ENCODE data around the gene ACBD3. TPM values are rescaled to one million over a fixed set of nuclear protein-coding genes. Genes with fewer than 3 reads are reported as not detected.
"Not testable (repeated sequence)": the region's sequence is repeated elsewhere in the genome, so short reads cannot be mapped to it uniquely, and the experiment has no call there.

The ACBD3 gene
- polyA plus RNA-seq, 1 experiment, result 22.8 TPM

GRCh38 chr1:226207048-226207447, 20.5 kb upstream of the ACBD3 start:
- H3K4me3 ChIP-seq (ENCODE audit: low read depth, low read length), result no peak overlapping the region
- DNase-seq (ENCODE audit: low read depth), result no peak
- no peaks in the 10 kb centered on the region for H3K36me3 ChIP-seq (ENCODE audit: control insufficient read depth, insufficient read depth, low read length)
- CTCF ChIA-PET, result interaction anchor here (1.7 kb wide), 1 partner anchor 11 kb away, joined by 7 read pairs; no protein-coding TSS in a partner anchor
- TF ChIP-seq CTCF (IDR thresholded peaks at IDR 0.05; ENCODE audit: insufficient read depth, low read depth, low read length), result no peak
- POLR2A ChIA-PET, result no interaction called here
- H3K27me3 ChIP-seq (ENCODE audit: control insufficient read depth, insufficient read depth, low read length), result peaks cover 8% of the 10 kb centered on the region

GRCh38 chr1:226204198-226204597, 17.7 kb upstream of the ACBD3 start:
- CTCF ChIA-PET, result interaction anchor here (0.8 kb wide), 1 partner anchor 79 kb away, joined by 4 read pairs; no protein-coding TSS in a partner anchor
- Histone ChIP-seq H3K27me3 (ENCODE audit: control insufficient read depth, insufficient read depth, low read length) (peaks cover 5% of the 10 kb centered on the region; the same call in 1 of the 2 replicates), H3K36me3 (ENCODE audit: control insufficient read depth, insufficient read depth, low read length) (no peaks in the 10 kb centered on the region), H3K4me3 (ENCODE audit: low read depth, low read length) (no peak overlapping the region)
- TF ChIP-seq CTCF (IDR thresholded peaks at IDR 0.05; ENCODE audit: insufficient read depth, low read depth, low read length), result no peak
- POLR2A ChIA-PET, result interaction anchor here (0.6 kb wide), 1 partner anchor 135 kb away, joined by 6 read pairs; no protein-coding TSS in a partner anchor
- no peak for DNase-seq (ENCODE audit: low read depth)

GRCh38 chr1:226203655-226204054, 17.1 kb upstream of the ACBD3 start:
- no peak for DNase-seq (ENCODE audit: low read depth)
- Histone ChIP-seq H3K36me3 (ENCODE audit: control insufficient read depth, insufficient read depth, low read length) (no peaks in the 10 kb centered on the region), H3K27me3 (ENCODE audit: control insufficient read depth, insufficient read depth, low read length) (peaks cover under 1% of the 10 kb centered on the region; the same call in 1 of the 2 replicates), H3K4me3 (ENCODE audit: low read depth, low read length) (no peak overlapping the region)
- ChIA-PET POLR2A (no interaction called here), CTCF (no interaction called here)
- no peak for TF ChIP-seq CTCF (IDR thresholded peaks at IDR 0.05; ENCODE audit: insufficient read depth, low read depth, low read length)

GRCh38 chr1:226203240-226203639, 16.7 kb upstream of the ACBD3 start:
- CTCF ChIA-PET, result interaction anchor here (0.8 to 9.4 kb wide), 4 partner anchors 10 to 130 kb away, joined by 3 to 198 read pairs (median 5); no protein-coding TSS in a partner anchor
- H3K27me3 ChIP-seq (ENCODE audit: control insufficient read depth, insufficient read depth, low read length), result no peaks in the 10 kb centered on the region; the same call in 1 of the 2 replicates

GRCh38 chr1:226202666-226203065, 16.1 kb upstream of the ACBD3 start:
- H3K4me3 ChIP-seq (ENCODE audit: low read depth, low read length); POLR2A ChIA-PET: not testable (repeated sequence)
- CTCF ChIA-PET, result interaction anchor here (0.8 to 9.4 kb wide), 4 partner anchors 10 to 131 kb away, joined by 3 to 198 read pairs (median 5); no protein-coding TSS in a partner anchor

More at GRCh38 chr1:226203240-226203639, 16.7 kb upstream of the ACBD3 start:
- TF ChIP-seq CTCF (IDR thresholded peaks at IDR 0.05; ENCODE audit: insufficient read depth, low read depth, low read length), result no peak
- no peaks in the 10 kb centered on the region for H3K36me3 ChIP-seq (ENCODE audit: control insufficient read depth, insufficient read depth, low read length)
- DNase-seq (ENCODE audit: low read depth), result no peak
- no peak overlapping the region for H3K4me3 ChIP-seq (ENCODE audit: low read depth, low read length)
- POLR2A ChIA-PET, result no interaction called here

GRCh38 chr1:226202246-226202645, 15.7 kb upstream of the ACBD3 start:
- no peak for DNase-seq (ENCODE audit: low read depth)
- Histone ChIP-seq H3K4me3 (ENCODE audit: low read depth, low read length) (no peak overlapping the region), H3K36me3 (ENCODE audit: control insufficient read depth, insufficient read depth, low read length) (no peaks in the 10 kb centered on the region), H3K27me3 (ENCODE audit: control insufficient read depth, insufficient read depth, low read length) (no peaks in the 10 kb centered on the region; the same call in 1 of the 2 replicates)
- ChIA-PET POLR2A (no interaction called here), CTCF (interaction anchor here (0.6 to 9.4 kb wide), 5 partner anchors 9 to 131 kb away, joined by 3 to 198 read pairs (median 4); no protein-coding TSS in a partner anchor)
- no peak for TF ChIP-seq CTCF (IDR thresholded peaks at IDR 0.05; ENCODE audit: insufficient read depth, low read depth, low read length)

More at GRCh38 chr1:226202666-226203065, 16.1 kb upstream of the ACBD3 start:
- not testable (repeated sequence) for H3K27me3 ChIP-seq (ENCODE audit: control insufficient read depth, insufficient read depth, low read length); H3K36me3 ChIP-seq (ENCODE audit: control insufficient read depth, insufficient read depth, low read length); DNase-seq (ENCODE audit: low read depth)

Measured in BJ (cell line).